ENCODE results near the gene FAM120A.

FAM120A gene

DNA sequence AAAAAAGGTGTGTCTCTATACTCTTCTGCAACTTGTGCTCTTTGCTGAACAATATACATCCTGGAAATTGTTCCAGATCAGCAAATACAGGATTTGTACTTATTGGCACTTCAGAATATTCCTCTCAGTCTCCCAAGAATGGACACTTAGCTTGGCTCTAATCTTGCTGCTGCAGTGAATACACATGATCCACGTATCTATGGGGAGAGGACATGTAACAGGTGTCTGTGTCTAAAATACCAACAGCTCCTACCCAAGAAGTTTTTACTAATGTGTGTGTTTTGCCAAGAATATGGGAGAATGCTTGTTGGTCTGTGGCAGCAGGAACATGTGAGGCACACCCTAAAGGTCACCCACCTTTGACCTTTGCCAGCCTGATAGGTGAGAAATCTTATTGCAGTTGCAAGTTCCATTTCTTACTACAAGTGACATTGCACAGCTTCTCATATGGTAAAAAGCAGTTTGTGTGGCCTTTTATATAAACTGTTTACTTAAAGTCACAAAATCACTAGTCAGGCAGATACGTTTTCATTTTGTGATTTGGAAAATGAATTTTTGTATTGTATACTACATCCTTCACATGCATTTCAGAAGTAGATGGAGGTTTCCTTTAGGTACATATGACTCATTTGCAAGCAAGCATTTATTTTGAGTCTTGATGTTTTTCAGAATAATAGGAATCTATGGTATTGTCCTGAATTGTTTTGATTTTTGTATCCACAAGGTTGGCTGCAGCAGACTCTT, 160.7 kb downstream of the FAM120A start:
- FAIRE-seq (no peak), DNase-seq (ENCODE audit: low spot score) (no peak)

DNA sequence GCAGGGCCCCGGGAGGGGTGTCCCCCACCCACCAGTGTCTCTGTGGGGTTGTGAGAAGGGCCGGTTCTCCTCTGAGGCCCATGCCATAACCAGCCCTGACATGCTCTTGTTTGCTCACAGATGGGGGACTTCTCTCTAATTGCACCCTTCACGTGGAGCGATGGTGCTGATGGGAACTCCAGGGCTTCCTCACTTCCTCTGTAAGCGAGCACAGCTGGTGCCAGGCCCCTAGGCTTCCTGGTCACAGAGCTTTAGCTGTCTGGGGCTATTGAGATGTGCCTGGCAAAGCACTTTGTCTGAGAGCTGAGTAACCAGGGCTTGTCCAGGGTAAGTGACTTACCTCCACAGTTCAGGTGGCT, 161.3 kb downstream of the FAM120A start:
- DNase-seq (ENCODE audit: low spot score): no peak
- no peak for FAIRE-seq

DNA sequence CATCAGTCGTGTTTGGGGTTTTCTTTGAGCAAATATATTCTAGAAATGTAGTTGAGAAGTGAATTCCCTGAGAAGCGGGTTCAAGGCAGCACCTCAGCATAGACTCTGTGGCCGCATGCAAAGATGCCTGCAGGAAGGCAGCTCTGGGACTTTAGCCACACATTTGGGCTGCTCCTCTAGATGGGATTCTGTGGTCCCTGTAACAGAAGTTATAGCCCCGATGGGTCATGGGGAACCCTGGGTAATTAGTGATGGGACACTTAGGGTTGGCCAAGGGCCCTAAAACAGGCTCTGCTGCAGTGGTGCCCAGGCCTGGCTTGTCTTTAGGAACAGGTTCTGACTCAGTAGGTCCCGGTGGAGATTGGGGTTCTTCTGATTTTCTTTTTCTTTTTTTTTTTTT, 161.7 kb downstream of the FAM120A start:
- FAIRE-seq (no peak), DNase-seq (ENCODE audit: low spot score) (no peak)

DNA sequence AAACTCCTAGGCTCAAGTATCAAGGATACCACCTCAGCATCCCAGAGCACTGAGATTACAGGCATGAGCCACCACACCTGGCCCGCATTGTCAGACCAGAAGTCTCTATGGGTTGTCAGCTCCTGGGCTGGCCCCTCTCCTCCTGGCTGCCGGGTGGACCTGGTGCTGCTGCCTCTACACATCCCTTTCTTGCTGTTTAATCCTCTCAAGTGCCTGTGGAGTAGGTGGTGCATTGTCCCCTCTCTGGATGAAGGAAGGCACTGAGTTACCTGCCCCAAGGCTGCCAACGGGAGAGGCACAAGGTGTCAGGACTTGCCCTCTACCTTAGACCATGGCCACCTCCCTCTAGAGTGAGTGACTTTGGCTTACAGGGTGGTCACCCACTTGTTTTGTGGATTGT, 162.3 kb downstream of the FAM120A start:
- no peak for DNase-seq (ENCODE audit: low spot score)
- no peak for FAIRE-seq

DNA sequence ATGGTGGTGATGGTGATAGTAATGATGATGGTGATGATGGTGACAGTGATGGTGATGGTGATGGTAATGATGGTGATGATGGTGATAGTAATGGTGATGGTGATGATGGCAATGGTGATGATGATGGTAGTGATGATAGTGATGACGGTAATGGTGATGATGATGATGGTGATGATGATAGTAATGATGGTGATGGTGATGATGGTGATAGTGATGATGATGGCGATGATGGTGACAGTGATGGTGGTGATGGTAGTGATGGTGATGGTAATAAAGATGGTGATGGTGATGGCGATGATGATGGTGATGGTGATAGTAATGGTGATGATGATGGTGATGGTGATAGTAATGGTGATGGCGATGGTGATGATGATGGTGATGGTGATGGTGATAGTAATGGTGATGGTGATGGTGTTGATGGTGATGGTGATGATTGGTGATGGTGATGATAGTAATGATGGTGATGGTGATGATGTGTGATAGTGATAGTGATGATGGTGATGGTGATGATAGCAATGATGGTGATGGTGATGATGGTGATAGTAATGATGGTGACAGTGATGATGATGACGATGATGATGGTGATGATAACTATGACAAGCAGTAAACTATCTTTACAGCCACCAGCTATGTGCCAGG, 163.5 kb downstream of the FAM120A start:
- DNase-seq (ENCODE audit: low spot score) (no peak), FAIRE-seq (peak; percentile 94)

Measured in urothelium cell line (cell line).